Fibroblast of pulmonary artery (primary cell): ENCODE results near the gene UBE4A.

Experiments used
- DNase-seq: peaks from one replicate; pipeline ENCODE4 v3.0.0-alpha.2; 2010; ENCODE audit warnings: low read depth
- H3K4me3 ChIP-seq: replicated peaks from 2 replicates; pipeline ENCODE4 v1.5.1; 2011; ENCODE audit warnings: low read depth, mild to moderate bottlenecking, control low read depth, low read length, moderate library complexity
- TF ChIP-seq, protein P1 (sequence below): IDR thresholded peaks from 2 replicates; pipeline ENCODE4 v1.5.1; 2011; ENCODE audit warnings: mild to moderate bottlenecking, control low read depth, low read length, inconsistent platforms; ENCODE audit errors: missing control alignments

UBE4A gene

DNA sequence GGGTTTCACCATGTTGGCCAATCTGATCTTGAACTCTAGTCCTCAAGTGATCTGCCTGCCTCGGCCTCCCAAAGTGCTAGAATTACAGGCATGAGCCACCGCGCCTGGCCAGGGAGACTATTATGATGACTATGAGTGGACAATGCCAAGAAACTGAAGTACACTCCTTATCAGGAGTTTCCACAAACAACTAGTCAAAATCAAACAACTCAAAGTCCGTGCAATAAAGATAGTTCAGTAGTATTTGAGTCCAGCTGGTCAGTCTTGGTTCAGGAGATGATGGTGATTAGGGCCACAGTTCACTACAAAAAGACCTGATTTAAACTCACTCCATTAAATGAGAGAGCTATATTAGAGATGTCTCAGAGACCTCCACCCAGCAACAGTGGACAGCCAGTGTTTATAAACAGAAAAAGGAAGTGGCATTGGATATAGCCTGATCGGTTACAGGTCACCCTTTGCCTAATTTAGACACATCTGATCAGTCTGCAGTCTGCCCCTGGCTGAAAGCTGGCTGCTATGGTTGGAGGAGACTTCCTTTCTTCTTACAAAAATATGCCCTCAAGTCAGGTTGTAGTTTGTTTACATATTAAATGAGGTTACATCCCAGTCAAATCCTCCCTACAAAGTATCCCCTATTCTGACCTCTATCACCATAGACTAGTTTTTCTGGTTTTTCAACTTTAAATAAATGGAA is 37.9 kb upstream of the UBE4A start:
- TF ChIP-seq, protein P1, sequence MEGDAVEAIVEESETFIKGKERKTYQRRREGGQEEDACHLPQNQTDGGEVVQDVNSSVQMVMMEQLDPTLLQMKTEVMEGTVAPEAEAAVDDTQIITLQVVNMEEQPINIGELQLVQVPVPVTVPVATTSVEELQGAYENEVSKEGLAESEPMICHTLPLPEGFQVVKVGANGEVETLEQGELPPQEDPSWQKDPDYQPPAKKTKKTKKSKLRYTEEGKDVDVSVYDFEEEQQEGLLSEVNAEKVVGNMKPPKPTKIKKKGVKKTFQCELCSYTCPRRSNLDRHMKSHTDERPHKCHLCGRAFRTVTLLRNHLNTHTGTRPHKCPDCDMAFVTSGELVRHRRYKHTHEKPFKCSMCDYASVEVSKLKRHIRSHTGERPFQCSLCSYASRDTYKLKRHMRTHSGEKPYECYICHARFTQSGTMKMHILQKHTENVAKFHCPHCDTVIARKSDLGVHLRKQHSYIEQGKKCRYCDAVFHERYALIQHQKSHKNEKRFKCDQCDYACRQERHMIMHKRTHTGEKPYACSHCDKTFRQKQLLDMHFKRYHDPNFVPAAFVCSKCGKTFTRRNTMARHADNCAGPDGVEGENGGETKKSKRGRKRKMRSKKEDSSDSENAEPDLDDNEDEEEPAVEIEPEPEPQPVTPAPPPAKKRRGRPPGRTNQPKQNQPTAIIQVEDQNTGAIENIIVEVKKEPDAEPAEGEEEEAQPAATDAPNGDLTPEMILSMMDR = no peak
- no peak overlapping the region for H3K4me3 ChIP-seq
- no peak for DNase-seq

DNA sequence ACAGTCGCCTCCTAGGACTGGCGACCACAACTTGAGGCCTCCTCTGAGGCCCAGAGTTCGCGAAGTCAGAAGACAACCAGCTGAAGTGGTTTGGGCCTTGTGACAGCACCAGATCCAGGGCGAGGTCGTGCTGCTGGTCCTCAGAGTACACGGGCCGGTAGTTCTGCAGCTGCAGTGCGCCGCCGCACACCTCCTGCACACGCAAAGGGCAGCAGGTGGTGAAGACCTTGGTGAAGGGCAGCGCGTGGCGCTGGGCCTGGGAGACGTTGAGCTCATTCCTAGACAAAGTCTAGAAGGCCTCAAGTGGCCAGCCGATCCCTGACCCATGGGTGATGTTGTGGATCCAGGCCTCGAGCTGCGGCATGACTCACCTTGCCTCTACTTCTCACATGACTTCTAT is 36.7 kb upstream of the UBE4A start:
- no peak overlapping the region for H3K4me3 ChIP-seq
- TF ChIP-seq, protein P1 = no peak
- no peak for DNase-seq

DNA sequence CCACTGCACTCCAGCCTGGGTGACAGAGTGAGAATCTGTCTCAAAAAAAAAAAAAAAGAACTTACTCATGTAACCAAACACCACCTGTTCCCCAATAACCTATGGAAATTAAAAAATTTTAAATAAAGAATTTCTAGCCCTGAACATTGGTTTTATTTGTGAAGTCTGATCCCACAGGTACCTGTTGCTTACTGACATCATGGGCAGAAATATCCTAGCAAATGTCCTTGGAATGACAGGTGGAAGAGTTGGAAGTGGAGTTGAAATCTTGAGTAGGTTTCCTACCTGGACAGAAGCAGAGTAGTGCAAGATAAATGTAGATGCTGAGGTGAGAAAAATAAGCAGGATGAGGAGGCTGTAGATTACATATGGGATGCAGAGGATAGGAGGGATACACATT is 34.1 kb upstream of the UBE4A start:
- H3K4me3 ChIP-seq = no peak overlapping the region
- TF ChIP-seq, protein P1 = no peak
- no peak for DNase-seq

DNA sequence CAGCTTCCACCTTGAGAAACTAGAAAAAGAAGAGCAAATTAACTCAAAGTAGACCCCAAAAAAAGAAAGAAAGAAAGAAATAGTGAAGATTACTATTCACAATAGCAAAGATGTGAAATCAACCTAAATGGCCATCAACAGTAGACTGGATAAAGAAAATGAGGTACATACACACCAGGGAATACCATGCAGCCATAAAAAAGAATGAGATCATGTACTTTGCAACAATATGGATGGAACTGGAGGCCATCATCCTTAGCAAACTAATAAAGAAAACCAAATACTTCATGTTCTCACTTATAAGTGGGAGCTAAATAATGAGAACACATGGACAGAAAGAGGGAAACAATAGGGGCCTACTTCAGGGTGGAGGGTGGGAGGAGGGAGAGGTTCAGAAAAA is 30.7 kb upstream of the UBE4A start:
- DNase-seq = no peak
- TF ChIP-seq, protein P1 = no peak
- H3K4me3 ChIP-seq = no peak overlapping the region

DNA sequence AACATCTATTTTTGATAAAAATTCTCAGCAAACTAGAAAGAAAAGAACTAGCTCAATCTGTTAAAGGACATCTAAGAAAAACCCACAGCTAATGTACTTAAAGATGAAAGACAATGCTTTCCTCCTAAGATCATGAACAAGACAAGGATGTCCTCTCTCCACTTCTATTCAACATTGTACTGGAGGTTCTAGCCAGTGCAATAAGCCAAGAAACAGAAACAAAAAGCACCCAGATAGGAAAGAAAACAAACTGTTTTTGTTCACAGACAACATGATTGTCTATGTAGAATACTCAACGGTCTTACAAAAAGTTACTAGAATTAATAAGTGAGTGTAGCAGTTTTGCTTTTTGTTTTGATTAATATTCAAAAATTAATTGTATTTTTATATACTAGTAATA is 24.7 kb upstream of the UBE4A start:
- TF ChIP-seq, protein P1 = no peak
- DNase-seq = no peak
- no peak overlapping the region for H3K4me3 ChIP-seq

DNA sequence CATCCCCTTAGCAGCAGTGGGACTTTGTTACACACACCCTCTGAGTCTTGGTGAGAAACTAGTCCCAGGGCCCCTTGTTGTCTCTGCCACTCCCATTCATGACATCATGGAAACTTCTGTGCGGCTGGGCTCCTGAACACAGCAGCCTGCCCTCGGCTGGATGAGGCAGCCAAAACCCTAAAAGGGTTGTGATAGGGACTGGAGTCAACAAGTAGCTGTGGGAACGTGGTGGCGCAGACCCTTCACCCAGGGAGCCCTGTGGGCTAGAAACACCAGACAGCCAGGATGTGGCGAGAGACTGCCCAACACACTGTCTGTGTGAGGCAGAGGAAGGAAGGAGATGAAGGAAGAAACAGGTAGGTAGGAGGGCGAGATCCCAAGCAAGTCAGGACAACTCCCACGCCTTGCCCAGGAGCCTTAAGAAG is 20.8 kb upstream of the UBE4A start:
- TF ChIP-seq, protein P1 = no peak
- peak; percentile 21 for DNase-seq
- H3K4me3 ChIP-seq = no peak overlapping the region

DNA sequence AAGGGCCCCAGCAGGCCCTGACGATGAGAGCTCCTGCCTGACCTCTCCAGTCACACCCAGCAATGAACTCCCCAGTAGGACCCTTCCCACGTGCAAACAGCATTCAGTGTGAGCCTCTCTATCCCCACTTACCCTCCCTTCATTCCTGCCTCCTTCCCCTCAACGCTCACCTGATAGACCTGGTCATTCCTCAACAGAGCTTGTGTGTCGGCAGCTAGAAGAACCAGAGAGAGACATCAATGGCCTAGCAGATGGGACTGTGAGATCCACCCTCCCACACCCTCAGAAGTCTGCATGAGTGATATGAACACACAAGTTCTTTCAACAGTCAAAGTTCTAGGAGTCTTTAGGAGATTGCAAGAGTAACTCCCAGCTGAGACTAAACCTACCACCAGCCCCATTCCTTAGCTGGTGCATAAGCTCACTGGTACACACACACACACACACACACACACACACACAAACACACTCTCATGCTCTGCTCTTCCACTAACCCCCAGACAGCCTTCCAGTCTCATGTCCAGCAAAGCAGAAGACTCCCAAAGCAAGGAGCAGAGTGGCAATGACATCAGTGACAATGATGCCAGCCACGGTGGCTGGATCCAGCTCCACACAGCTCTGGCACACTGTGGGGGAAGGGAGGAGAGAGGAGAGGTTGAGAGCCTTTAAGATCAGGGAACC is 20.0 kb upstream of the UBE4A start:
- H3K4me3 ChIP-seq = no peak overlapping the region
- DNase-seq = no peak
- TF ChIP-seq, protein P1 = no peak
